Measurements from ENCODE around the gene C1orf159.
"Not testable (repeated sequence)": the region's sequence is repeated elsewhere in the genome, so short reads cannot be mapped to it uniquely, and the experiment has no call there.

Gene C1orf159

GRCh38 chr1:1081311-1082238 is 34.3 kb downstream of the C1orf159 start:
- DNase-seq (ENCODE audit: low read depth): no peak

- no peak for DNase-seq (ENCODE audit: low read depth)
These were observed 35.0 kb downstream of the C1orf159 start for GRCh38 chr1:1080951-1081310.

GRCh38 chr1:1080122-1080757 is 35.6 kb downstream of the C1orf159 start:
- DNase-seq (ENCODE audit: low read depth): peak; percentile 16

GRCh38 chr1:1079408-1080121 is 36.3 kb downstream of the C1orf159 start:
- peak; percentile 66 for DNase-seq (ENCODE audit: low read depth)

GRCh38 chr1:1077396-1077795 is 38.5 kb downstream of the C1orf159 start:
- not testable (repeated sequence) for DNase-seq (ENCODE audit: low read depth)

- DNase-seq (ENCODE audit: low read depth): no peak
These were observed 40.5 kb downstream of the C1orf159 start for GRCh38 chr1:1075148-1075935.

GRCh38 chr1:1074631-1075147 is 41.2 kb downstream of the C1orf159 start:
- DNase-seq (ENCODE audit: low read depth): no peak

- DNase-seq (ENCODE audit: low read depth): no peak
These were observed 41.9 kb downstream of the C1orf159 start, which contains the start of gene RNF223 for GRCh38 chr1:1073743-1074587. RNF223 (minus strand) TSS chr1:1074306; CDS start chr1:1072566, 1,740 bp downstream.

- no peak for DNase-seq (ENCODE audit: low read depth)
These were observed 42.8 kb downstream of the C1orf159 start for GRCh38 chr1:1072849-1073742.

- no peak for DNase-seq (ENCODE audit: low read depth)
These were observed 43.5 kb downstream of the C1orf159 start for GRCh38 chr1:1072299-1072848.

GRCh38 chr1:1071486-1072298 is 44.2 kb downstream of the C1orf159 start:
- DNase-seq (ENCODE audit: low read depth): no peak

GRCh38 chr1:1069711-1070676 is 45.9 kb downstream of the C1orf159 start:
- DNase-seq (ENCODE audit: low read depth): no peak

- DNase-seq (ENCODE audit: low read depth): no peak
These were observed 46.7 kb downstream of the C1orf159 start for GRCh38 chr1:1069056-1069710.

GRCh38 chr1:1068517-1069055 is 47.3 kb downstream of the C1orf159 start:
- DNase-seq (ENCODE audit: low read depth): no peak

GRCh38 chr1:1067860-1068516 is 47.9 kb downstream of the C1orf159 start:
- DNase-seq (ENCODE audit: low read depth): no peak
